Panc1 (cell line): ENCODE measurements around the gene ASB11. TPM values are rescaled to one million over a fixed set of nuclear protein-coding genes. Genes with fewer than 3 reads are reported as not detected.
A peak's percentile ranks its signal among the peaks of the same experiment; 100 is the strongest.

ENCODE experiments used
- ATAC-seq: fragments of 200-7000 bp; cut with Tn5 transposase; 2 replicates; pipeline ENCODE4 v1.9.1; 2020; ENCODE audit warnings: mild to moderate bottlenecking, moderate library complexity
- BruUV-seq: library from RNA; stranded (reverse); fragments of 400-500 nt; replicated peaks from 2 replicates; lab custom pipeline; 2021; lab: Mats Ljungman, UMichigan
- CTCF ChIA-PET: fragments of 300-600 bp; sonication (Branson Sonifier 250); formaldehyde crosslinking; loops from one replicate; lab custom pipeline; 2022; ENCODE audit warnings: antibody characterized with exemption; lab: Charles Lee
- POLR2A ChIA-PET: fragments of 300-600 bp; sonication (Branson Sonifier 250); formaldehyde crosslinking; loops from one replicate; lab custom pipeline; 2022; ENCODE audit warnings: antibody characterized with exemption; lab: Charles Lee
- DNase-seq: peaks from one replicate; pipeline ENCODE4 v3.0.0-alpha.2; 2010; ENCODE audit warnings: low read depth, low spot score
- H3K27ac ChIP-seq: 2 replicates; pipeline ENCODE4 v1.5.1; 2011; ENCODE audit warnings: mild to moderate bottlenecking, low read length, inconsistent platforms
- H3K27me3 ChIP-seq: fragments of 200-500 bp; sonication (Bioruptor generic); 2 replicates; pipeline ENCODE4 v1.6.0; 2014; ENCODE audit warnings: low read length, inconsistent platforms; ENCODE audit not compliant: control insufficient read depth, insufficient read depth
- H3K36me3 ChIP-seq: fragments of 200-500 bp; sonication (Bioruptor generic); 2 replicates; pipeline ENCODE4 v1.5.1; 2014; ENCODE audit warnings: inconsistent platforms, mild to moderate bottlenecking, low read length, moderate library complexity; ENCODE audit not compliant: control insufficient read depth, insufficient read depth
- H3K4me1 ChIP-seq: 2 replicates; pipeline ENCODE4 v1.5.1; 2011; ENCODE audit warnings: inconsistent platforms, mild to moderate bottlenecking, low read length, moderate library complexity; ENCODE audit not compliant: control insufficient read depth, insufficient read depth
- H3K4me3 ChIP-seq, 2 experiments: 2 replicates each; pipeline ENCODE4 v1.5.1; 2011 to 2012; ENCODE audit warnings: low read depth in 2 of 2, low read length in 2 of 2, mild to moderate bottlenecking in 2 of 2, inconsistent platforms in 1 of 2, moderate library complexity in 1 of 2
- H3K9me3 ChIP-seq: fragments of 200-500 bp; sonication (Bioruptor generic); 2 replicates; pipeline ENCODE4 v1.5.1; 2014; ENCODE audit warnings: low read depth, mild to moderate bottlenecking, inconsistent platforms, low read length, moderate library complexity; ENCODE audit not compliant: control insufficient read depth, insufficient read depth
- CTCF ChIP-seq: fragments of 450-650 bp; IDR thresholded peaks from 2 replicates; pipeline ENCODE4 v1.5.1; 2017; ENCODE audit warnings: mild to moderate bottlenecking
- POLR2AphosphoS5 ChIP-seq: IDR thresholded peaks from 2 replicates; pipeline ENCODE4 v1.6.1; 2012; ENCODE audit warnings: mild to moderate bottlenecking, low read depth, low read length, moderate library complexity
- REST ChIP-seq, 2 experiments: IDR thresholded peaks; 2 replicates each; pipeline ENCODE4 v1.6.1; 2011 to 2012; ENCODE audit warnings: low read depth in 2 of 2, control low read depth in 1 of 2, low read length in 1 of 2, mild to moderate bottlenecking in 1 of 2, moderate library complexity in 1 of 2; ENCODE audit not compliant: insufficient read depth in 1 of 2
- SIN3A ChIP-seq: IDR thresholded peaks from 2 replicates; pipeline ENCODE4 v1.6.1; 2012; ENCODE audit warnings: low read depth, mild to moderate bottlenecking, low read length, moderate library complexity, borderline replicate concordance; ENCODE audit not compliant: insufficient read depth
- TCF7L2 ChIP-seq: IDR thresholded peaks from 2 replicates; pipeline ENCODE4 v1.6.1; 2011; ENCODE audit warnings: mild to moderate bottlenecking, low read depth, low read length, inconsistent platforms
- in situ Hi-C: cut with HindIII; loops from 2 replicates; pipeline ENCODE4 v1.10.0; 2016; ENCODE audit warnings: low sequenced_read_pairs, low pct_unique_long_range_greater_than_20kb
- intact Hi-C: fragments of 100-400 bp; cut with micrococcal nuclease; formaldehyde crosslinking; loops from one replicate; pipeline ENCODE4 v1.10.0; 2022; ENCODE audit not compliant: unreplicated experiment
- total RNA-seq: library from RNA; stranded (reverse); gene quantifications from one replicate; pipeline ENCODE4 v1.2.1, GENCODE V29; 2021; ENCODE audit not compliant: unreplicated experiment

ASB11 gene
- total RNA-seq, 1 experiment from 2014 or later, result not detected

GRCh38 chrX:15269618-15270521 lies 45.6 kb downstream of the ASB11 start, which contains the start of gene ASB9:
Gene ASB9 (minus strand): TSS chrX:15270083. CDS start chrX:15269874, 209 bp downstream.
- H3K27ac ChIP-seq, result peak within 1 kb of the TSS; percentile 74
- TF ChIP-seq TCF7L2, result peak; percentile 40; the same call in 1 of the 2 replicates
- TF ChIP-seq CTCF, result no peak
- BruUV-seq, result no TSS peak
- DNase-seq, result peak; percentile 15
- POLR2A ChIA-PET, result interaction anchor here (0.6 kb wide), 1 partner anchor 86 kb away, joined by 3 read pairs; no protein-coding TSS in a partner anchor
- peak; percentile 97 for ATAC-seq
- intact Hi-C loops, result no loop called here
- H3K4me1 ChIP-seq, result no peaks in the 10 kb centered on the region
- no peaks in the 10 kb centered on the region for H3K9me3 ChIP-seq
- in situ Hi-C loops, result no loop called here
- H3K36me3 ChIP-seq, result no peaks in the 10 kb centered on the region
- peak within 1 kb of the TSS; percentile 22 to 47 for H3K4me3 ChIP-seq
- H3K27me3 ChIP-seq, result no peaks in the 10 kb centered on the region
- CTCF ChIA-PET, result interaction anchor here (0.7 kb wide), 1 partner anchor 628 kb away, joined by 3 read pairs; no protein-coding TSS in a partner anchor

- intact Hi-C loops (no loop called here), in situ Hi-C loops (no loop called here)
- H3K27me3 ChIP-seq, result no peaks in the 10 kb centered on the region
- no peak for TF ChIP-seq SIN3A
- no peak for TF ChIP-seq CTCF
- TF ChIP-seq POLR2AphosphoS5, result no peak
- no peak for TF ChIP-seq REST (IDR thresholded peaks at IDR 0.05; ENCODE audit: insufficient read depth in 1 of 2, low read depth in 2 of 2, low read length in 1 of 2)
- TF ChIP-seq TCF7L2, result no peak
- no TSS peak for BruUV-seq
- H3K4me1 ChIP-seq, result no peaks in the 10 kb centered on the region
- DNase-seq (peak; percentile 0), ATAC-seq (no peak)
- H3K27ac ChIP-seq, result peak overlapping the region; percentile 74
- H3K36me3 ChIP-seq, result no peaks in the 10 kb centered on the region
- H3K9me3 ChIP-seq, result no peaks in the 10 kb centered on the region
- ChIA-PET POLR2A (interaction anchor here (0.6 kb wide), 1 partner anchor 87 kb away, joined by 3 read pairs; no protein-coding TSS in a partner anchor), CTCF (no interaction called here)
- peak overlapping the region; percentile 22 to 34; a peak in 3 of 4 replicates for H3K4me3 ChIP-seq
Measured at GRCh38 chrX:15269120-15269519, 46.3 kb downstream of the ASB11 start.
